HG02973 (cell line): ENCODE measurements around the gene KCNJ12.
"Not testable (repeated sequence)": the region's sequence is repeated elsewhere in the genome, so short reads cannot be mapped to it uniquely, and the experiment has no call there.

ENCODE experiments used
- ATAC-seq: cut with Tn5 transposase; IDR thresholded peaks from one replicate; pipeline ENCODE4 v1.9.1; 2021; ENCODE audit warnings: moderate library complexity; ENCODE audit not compliant: unreplicated experiment

Gene KCNJ12

GRCh38 chr17:21418446-21419298, 42.5 kb downstream of the KCNJ12 start:
- no peak for ATAC-seq

GRCh38 chr17:21419299-21420239, 43.4 kb downstream of the KCNJ12 start:
- no peak for ATAC-seq

- ATAC-seq: not testable (repeated sequence)
Measured at GRCh38 chr17:21420503-21421090, 44.4 kb downstream of the KCNJ12 start.

- ATAC-seq: not testable (repeated sequence)
Measured at GRCh38 chr17:21421421-21422310, 45.5 kb downstream of the KCNJ12 start.

GRCh38 chr17:21422311-21423189, 46.4 kb downstream of the KCNJ12 start:
- ATAC-seq: not testable (repeated sequence)

- not testable (repeated sequence) for ATAC-seq
Measured at GRCh38 chr17:21423190-21423493, 47.0 kb downstream of the KCNJ12 start.

- ATAC-seq: not testable (repeated sequence)
Measured at GRCh38 chr17:21424697-21425096, 48.5 kb downstream of the KCNJ12 start.

GRCh38 chr17:21425321-21425720, 49.2 kb downstream of the KCNJ12 start:
- no peak for ATAC-seq

GRCh38 chr17:21425736-21426135, 49.6 kb downstream of the KCNJ12 start:
- no peak for ATAC-seq

GRCh38 chr17:21426246-21426645, 50.1 kb downstream of the KCNJ12 start:
- ATAC-seq: not testable (repeated sequence)

GRCh38 chr17:21426876-21427275, 50.7 kb downstream of the KCNJ12 start:
- ATAC-seq: not testable (repeated sequence)

GRCh38 chr17:21427727-21428126, 51.6 kb downstream of the KCNJ12 start:
- not testable (repeated sequence) for ATAC-seq

GRCh38 chr17:21428752-21429424, 52.7 kb downstream of the KCNJ12 start:
- ATAC-seq: not testable (repeated sequence)

- not testable (repeated sequence) for ATAC-seq
Measured at GRCh38 chr17:21429921-21430628, 53.9 kb downstream of the KCNJ12 start.

- ATAC-seq: not testable (repeated sequence)
Measured at GRCh38 chr17:21433971-21434370, 57.8 kb downstream of the KCNJ12 start.

GRCh38 chr17:21434976-21435375, 58.8 kb downstream of the KCNJ12 start:
- not testable (repeated sequence) for ATAC-seq

- not testable (repeated sequence) for ATAC-seq
Measured at GRCh38 chr17:21436481-21436880, 60.3 kb downstream of the KCNJ12 start.
